Cardiac muscle cell (in vitro differentiated cells and primary cell): ENCODE measurements around the gene SLC6A13. TPM values are rescaled to one million over a fixed set of nuclear protein-coding genes. Genes with fewer than 3 reads are reported as not detected.

Source experiments
- DNase-seq, 2 donors: peaks; one replicate each; pipeline versions ENCODE4 v3.0.0 to v3.0.0-alpha.2; 2010 to 2017; ENCODE audit warnings: low read depth in 1 of 2, low spot score in 1 of 2
- H3K27ac ChIP-seq: fragments of 200-600 bp; sonication (generic); 2 replicates; pipeline ENCODE4 v1.5.1; 2016
- H3K27me3 ChIP-seq: fragments of 200-600 bp; sonication (generic); 2 replicates; pipeline ENCODE4 v1.6.0; 2016; ENCODE audit warnings: control low read depth
- H3K36me3 ChIP-seq: fragments of 200-600 bp; sonication (generic); 2 replicates; pipeline ENCODE4 v1.5.1; 2016; ENCODE audit warnings: control low read depth
- H3K4me1 ChIP-seq: fragments of 200-600 bp; sonication (generic); 2 replicates; pipeline ENCODE4 v1.8.1; 2017; ENCODE audit warnings: low read depth, mild to moderate bottlenecking, mixed run types
- H3K4me3 ChIP-seq: fragments of 200-600 bp; sonication (generic); 2 replicates; pipeline ENCODE4 v1.5.1; 2016; ENCODE audit warnings: mild to moderate bottlenecking
- H3K9me3 ChIP-seq: fragments of 200-600 bp; sonication (generic); 2 replicates; pipeline ENCODE4 v1.5.1; 2017; ENCODE audit warnings: low read depth, mild to moderate bottlenecking, control low read depth
- polyA plus RNA-seq: library from polyadenylated mRNA; unstranded; fragments of >200 nt; fragmentation: Nextera tagmentation; extraction: Ambion mirVana; gene quantifications from 2 replicates; pipeline ENCODE4 v1.2.1, GENCODE V29; 2016
- total RNA-seq: library from RNA; depleted of rRNA; stranded (reverse); fragments of >200 nt; gene quantifications from 2 replicates; pipeline ENCODE4 v1.2.3, GENCODE V29; 2016
- TF ChIP-seq, protein P1 (sequence below): IDR thresholded peaks from 2 replicates; pipeline ENCODE4 v1.5.1; 2012; ENCODE audit warnings: low read depth, mild to moderate bottlenecking, low read length

SLC6A13 gene
- total and polyA plus RNA-seq, 2 experiments from 2014 or later, result 2.3 to 3.8 TPM

DNA sequence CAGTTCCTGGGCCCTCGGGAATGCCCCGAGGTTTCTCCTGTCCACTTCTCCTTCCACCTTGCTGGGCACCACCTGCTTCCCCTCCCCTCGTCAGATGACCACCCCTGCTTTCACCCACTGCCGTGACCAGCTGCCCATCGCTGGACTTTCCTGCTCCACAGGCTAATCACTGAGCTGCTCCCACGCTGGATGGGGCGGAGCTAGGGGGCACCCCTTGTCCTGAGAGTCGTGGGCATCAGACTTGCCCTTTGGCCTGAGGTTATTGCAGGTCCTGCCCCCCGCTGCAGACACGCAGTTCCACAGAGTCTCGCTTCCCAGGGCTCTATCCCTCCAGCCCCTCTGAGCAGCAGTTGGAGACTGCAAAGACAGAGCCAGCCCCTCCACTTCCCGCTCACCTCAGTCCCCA, 49.1 kb downstream of the SLC6A13 start:
- TF ChIP-seq, protein P1, sequence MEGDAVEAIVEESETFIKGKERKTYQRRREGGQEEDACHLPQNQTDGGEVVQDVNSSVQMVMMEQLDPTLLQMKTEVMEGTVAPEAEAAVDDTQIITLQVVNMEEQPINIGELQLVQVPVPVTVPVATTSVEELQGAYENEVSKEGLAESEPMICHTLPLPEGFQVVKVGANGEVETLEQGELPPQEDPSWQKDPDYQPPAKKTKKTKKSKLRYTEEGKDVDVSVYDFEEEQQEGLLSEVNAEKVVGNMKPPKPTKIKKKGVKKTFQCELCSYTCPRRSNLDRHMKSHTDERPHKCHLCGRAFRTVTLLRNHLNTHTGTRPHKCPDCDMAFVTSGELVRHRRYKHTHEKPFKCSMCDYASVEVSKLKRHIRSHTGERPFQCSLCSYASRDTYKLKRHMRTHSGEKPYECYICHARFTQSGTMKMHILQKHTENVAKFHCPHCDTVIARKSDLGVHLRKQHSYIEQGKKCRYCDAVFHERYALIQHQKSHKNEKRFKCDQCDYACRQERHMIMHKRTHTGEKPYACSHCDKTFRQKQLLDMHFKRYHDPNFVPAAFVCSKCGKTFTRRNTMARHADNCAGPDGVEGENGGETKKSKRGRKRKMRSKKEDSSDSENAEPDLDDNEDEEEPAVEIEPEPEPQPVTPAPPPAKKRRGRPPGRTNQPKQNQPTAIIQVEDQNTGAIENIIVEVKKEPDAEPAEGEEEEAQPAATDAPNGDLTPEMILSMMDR, result no peak
- H3K4me3 ChIP-seq, result no peak overlapping the region
- no peak overlapping the region for H3K27ac ChIP-seq
- no peaks in the 10 kb centered on the region for H3K27me3 ChIP-seq
- H3K4me1 ChIP-seq, result peaks cover 15% of the 10 kb centered on the region
- H3K9me3 ChIP-seq, result no peaks in the 10 kb centered on the region
- DNase-seq, result no peak
- no peaks in the 10 kb centered on the region for H3K36me3 ChIP-seq

DNA sequence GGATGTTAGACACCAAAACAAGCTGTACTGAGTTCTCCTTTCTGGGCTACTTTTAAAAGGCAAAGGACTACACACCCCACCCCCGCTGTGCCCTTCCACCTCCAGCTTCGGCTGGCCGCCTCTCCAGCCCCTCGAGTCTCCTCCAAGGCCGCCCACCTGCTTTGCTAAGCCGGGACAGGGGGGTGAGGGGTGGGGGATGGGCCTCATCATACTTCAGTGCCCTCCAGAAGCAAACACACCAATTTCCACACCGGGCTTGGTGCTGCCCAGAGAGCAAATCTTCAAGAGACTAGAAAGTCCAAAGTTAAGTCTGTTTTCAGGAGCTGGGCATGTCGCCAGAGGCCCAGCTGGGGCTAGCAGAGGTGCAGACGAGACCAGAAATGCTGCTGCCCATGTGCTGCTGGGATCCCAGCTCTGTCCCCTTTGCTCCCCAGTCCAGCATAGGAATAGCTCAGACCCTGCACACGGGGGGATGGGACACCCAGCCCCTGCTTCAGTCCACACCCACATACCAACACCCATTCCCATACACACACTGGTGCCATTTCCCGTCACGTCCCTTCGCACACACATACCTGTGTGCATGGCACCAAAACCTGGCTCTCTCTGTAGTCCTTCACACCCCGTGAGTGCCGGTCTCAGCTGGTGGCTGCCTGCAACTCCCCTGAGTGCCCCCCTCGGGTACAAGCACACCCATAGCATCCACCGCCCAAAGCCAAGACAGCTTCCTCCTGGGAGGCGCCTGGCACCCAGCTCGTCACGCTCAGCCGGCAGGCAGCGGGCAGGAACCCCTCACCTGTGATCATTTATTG, 49.7 kb downstream of the SLC6A13 start:
- H3K27ac ChIP-seq, result no peak overlapping the region
- H3K27me3 ChIP-seq, result no peaks in the 10 kb centered on the region
- TF ChIP-seq, protein P1, result no peak
- H3K4me3 ChIP-seq, result no peak overlapping the region
- no peaks in the 10 kb centered on the region for H3K36me3 ChIP-seq
- peaks cover 15% of the 10 kb centered on the region for H3K4me1 ChIP-seq
- no peaks in the 10 kb centered on the region for H3K9me3 ChIP-seq
- DNase-seq, result peak in 1 of 2 donors; percentile 37

DNA sequence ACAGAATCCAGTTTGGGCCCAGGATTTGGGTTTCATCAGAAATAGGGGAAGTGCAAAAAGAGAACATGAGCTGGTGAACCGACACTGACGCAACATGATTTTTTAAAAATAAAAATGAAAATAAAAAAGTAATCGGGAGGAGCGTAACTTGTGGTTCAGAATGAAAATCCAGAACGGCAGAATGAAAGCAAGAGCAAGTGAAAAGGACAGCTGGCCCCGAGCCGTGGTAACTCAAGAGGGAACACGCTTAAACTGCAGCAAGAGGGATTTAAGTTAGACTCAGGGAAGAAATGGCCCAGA, 50.3 kb downstream of the SLC6A13 start:
- Histone ChIP-seq H3K27ac (no peak overlapping the region), H3K4me3 (no peak overlapping the region), H3K36me3 (no peaks in the 10 kb centered on the region), H3K9me3 (no peaks in the 10 kb centered on the region), H3K4me1 (peaks cover 15% of the 10 kb centered on the region), H3K27me3 (no peaks in the 10 kb centered on the region)
- TF ChIP-seq, protein P1, result no peak
- no peak for DNase-seq

GRCh38 chr12:211639-212414, 50.8 kb downstream of the SLC6A13 start:
- H3K4me3 ChIP-seq, result no peak overlapping the region
- DNase-seq, result no peak
- H3K27ac ChIP-seq, result no peak overlapping the region
- no peaks in the 10 kb centered on the region for H3K27me3 ChIP-seq
- no peaks in the 10 kb centered on the region for H3K9me3 ChIP-seq
- TF ChIP-seq, protein P1, result no peak
- H3K36me3 ChIP-seq, result no peaks in the 10 kb centered on the region
- H3K4me1 ChIP-seq, result peaks cover 15% of the 10 kb centered on the region

GRCh38 chr12:211142-211465, 51.5 kb downstream of the SLC6A13 start:
- no peaks in the 10 kb centered on the region for H3K9me3 ChIP-seq
- H3K36me3 ChIP-seq, result no peaks in the 10 kb centered on the region
- H3K4me3 ChIP-seq, result no peak overlapping the region
- no peak overlapping the region for H3K27ac ChIP-seq
- DNase-seq, result no peak
- H3K27me3 ChIP-seq, result no peaks in the 10 kb centered on the region
- TF ChIP-seq, protein P1, result no peak
- H3K4me1 ChIP-seq, result peaks cover 15% of the 10 kb centered on the region
